ENCODE data around the gene PXMP4.

PXMP4 gene

GRCh38 chr20:33719989-33720709 is at the start of gene PXMP4:
PXMP4 (minus strand) TSS chr20:33720310; CDS start chr20:33720207, 103 bp downstream.
- no peak for TF ChIP-seq CTCF (conservative IDR thresholded peaks at IDR 0.05; ENCODE audit: control insufficient read depth, insufficient read depth, low read depth, low read length)
- H3K4me3 ChIP-seq (ENCODE audit: control insufficient read depth, low read depth, low read length) = peak within 1 kb of the TSS; percentile 89
- DNase-seq (ENCODE audit: low read depth) = peak; percentile 99

GRCh38 chr20:33769043-33769442 is 48.9 kb upstream of the PXMP4 start:
- TF ChIP-seq CTCF (conservative IDR thresholded peaks at IDR 0.05; ENCODE audit: control insufficient read depth, insufficient read depth, low read depth, low read length) = no peak
- no peak overlapping the region for H3K4me3 ChIP-seq (ENCODE audit: control insufficient read depth, low read depth, low read length)
- no peak for DNase-seq (ENCODE audit: low read depth)

- no peak for DNase-seq (ENCODE audit: low read depth)
- no peak for TF ChIP-seq CTCF (conservative IDR thresholded peaks at IDR 0.05; ENCODE audit: control insufficient read depth, insufficient read depth, low read depth, low read length)
These were observed 47.6 kb upstream of the PXMP4 start for GRCh38 chr20:33767777-33768138.

GRCh38 chr20:33766686-33767085 is 46.6 kb upstream of the PXMP4 start:
- no peak for DNase-seq (ENCODE audit: low read depth)
- TF ChIP-seq CTCF (conservative IDR thresholded peaks at IDR 0.05; ENCODE audit: control insufficient read depth, insufficient read depth, low read depth, low read length) = no peak
- no peak overlapping the region for H3K4me3 ChIP-seq (ENCODE audit: control insufficient read depth, low read depth, low read length)

More at GRCh38 chr20:33767777-33768138, 47.6 kb upstream of the PXMP4 start:
- no peak overlapping the region for H3K4me3 ChIP-seq (ENCODE audit: control insufficient read depth, low read depth, low read length)

- TF ChIP-seq CTCF (conservative IDR thresholded peaks at IDR 0.05; ENCODE audit: control insufficient read depth, insufficient read depth, low read depth, low read length) = no peak
- DNase-seq (ENCODE audit: low read depth) = no peak
- no peak overlapping the region for H3K4me3 ChIP-seq (ENCODE audit: control insufficient read depth, low read depth, low read length)
These were observed 45.5 kb upstream of the PXMP4 start for GRCh38 chr20:33765592-33765991.

GRCh38 chr20:33765099-33765498 is 45.0 kb upstream of the PXMP4 start:
- no peak for DNase-seq (ENCODE audit: low read depth)

More at GRCh38 chr20:33765099-33765498, 45.0 kb upstream of the PXMP4 start:
- no peak overlapping the region for H3K4me3 ChIP-seq (ENCODE audit: control insufficient read depth, low read depth, low read length)
- no peak for TF ChIP-seq CTCF (conservative IDR thresholded peaks at IDR 0.05; ENCODE audit: control insufficient read depth, insufficient read depth, low read depth, low read length)
